Sigmoid colon (tissue), 4 donors: ENCODE results near the gene CENPU.

ENCODE experiments used
- EP300 ChIP-seq, 4 donors: sonication (generic); formaldehyde crosslinking; IDR thresholded peaks; one replicate each; pipeline ENCODE4 v1.6.1; 2017; ENCODE audit warnings: antibody characterized with exemption in 4 of 4
- POLR2A ChIP-seq, 2 donors: fragments of 450-650 bp; IDR thresholded peaks; one replicate each; pipeline ENCODE4 v1.6.1; 2016; ENCODE audit warnings: antibody characterized with exemption in 2 of 2, mild to moderate bottlenecking in 2 of 2, moderate library complexity in 2 of 2
- POLR2AphosphoS5 ChIP-seq, 4 donors: sonication (generic); formaldehyde crosslinking; IDR thresholded peaks; one replicate each; pipeline ENCODE4 v1.6.1; 2017; ENCODE audit warnings: antibody characterized with exemption in 4 of 4
- TF ChIP-seq, protein P1 (sequence below), 4 experiments: fragments of 450-650 bp in 3 of 4; fragments of 200-600 bp in 1 of 4; IDR thresholded peaks; one replicate each; pipeline ENCODE4 v1.5.1; 2016 to 2019; ENCODE audit warnings: antibody characterized with exemption in 4 of 4, mild to moderate bottlenecking in 3 of 4, moderate library complexity in 2 of 4

DNA sequence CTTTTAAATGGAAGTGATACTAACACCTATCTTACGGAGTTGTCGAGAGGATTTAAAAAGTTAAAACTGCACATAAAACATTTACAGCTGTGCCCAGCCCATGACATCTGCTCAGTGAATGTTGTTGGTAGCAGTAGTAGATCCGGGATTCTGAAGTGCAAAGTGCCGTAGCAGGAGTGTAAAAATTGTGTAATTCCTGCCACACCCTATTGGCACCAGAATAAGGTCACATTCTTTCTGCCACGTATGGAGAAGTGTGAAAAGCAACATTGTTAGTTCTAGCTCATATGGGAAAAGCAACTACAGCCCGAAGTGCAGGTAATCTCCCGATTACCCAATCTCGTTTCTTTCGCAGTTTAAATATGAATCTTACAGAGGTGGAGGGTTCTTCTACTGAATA is 53.2 kb downstream of the CENPU start:
- no peak for TF ChIP-seq POLR2A (IDR thresholded peaks at IDR 0.05)
- TF ChIP-seq, protein P1, sequence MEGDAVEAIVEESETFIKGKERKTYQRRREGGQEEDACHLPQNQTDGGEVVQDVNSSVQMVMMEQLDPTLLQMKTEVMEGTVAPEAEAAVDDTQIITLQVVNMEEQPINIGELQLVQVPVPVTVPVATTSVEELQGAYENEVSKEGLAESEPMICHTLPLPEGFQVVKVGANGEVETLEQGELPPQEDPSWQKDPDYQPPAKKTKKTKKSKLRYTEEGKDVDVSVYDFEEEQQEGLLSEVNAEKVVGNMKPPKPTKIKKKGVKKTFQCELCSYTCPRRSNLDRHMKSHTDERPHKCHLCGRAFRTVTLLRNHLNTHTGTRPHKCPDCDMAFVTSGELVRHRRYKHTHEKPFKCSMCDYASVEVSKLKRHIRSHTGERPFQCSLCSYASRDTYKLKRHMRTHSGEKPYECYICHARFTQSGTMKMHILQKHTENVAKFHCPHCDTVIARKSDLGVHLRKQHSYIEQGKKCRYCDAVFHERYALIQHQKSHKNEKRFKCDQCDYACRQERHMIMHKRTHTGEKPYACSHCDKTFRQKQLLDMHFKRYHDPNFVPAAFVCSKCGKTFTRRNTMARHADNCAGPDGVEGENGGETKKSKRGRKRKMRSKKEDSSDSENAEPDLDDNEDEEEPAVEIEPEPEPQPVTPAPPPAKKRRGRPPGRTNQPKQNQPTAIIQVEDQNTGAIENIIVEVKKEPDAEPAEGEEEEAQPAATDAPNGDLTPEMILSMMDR (IDR thresholded peaks at IDR 0.05) = no peak
- no peak for TF ChIP-seq EP300 (IDR thresholded peaks at IDR 0.05)
- TF ChIP-seq POLR2AphosphoS5 (IDR thresholded peaks at IDR 0.05) = no peak
